ENCODE measurements around the gene PTPRD.

The PTPRD gene

GRCh38 chr9:8725635-8726034 is 1887.2 kb downstream of the PTPRD start:
- ChIA-PET CTCF (interaction anchor here (0.6 to 1.0 kb wide), 3 partner anchors 10 to 168 kb away, joined by 3 to 4 read pairs (median 3); no protein-coding TSS in a partner anchor), POLR2A (no interaction called here)

GRCh38 chr9:8724284-8725018 is 1888.4 kb downstream of the PTPRD start:
- H3K9me3 ChIP-seq (ENCODE audit: control insufficient read depth, insufficient read depth, low read depth, low read length): no peaks in the 10 kb centered on the region
- ChIA-PET POLR2A (no interaction called here), CTCF (interaction anchor here (1.0 kb wide), 1 partner anchor 169 kb away, joined by 3 read pairs; no protein-coding TSS in a partner anchor)
- TF ChIP-seq ZBTB11 (tag by site-specific recombination; conservative IDR thresholded peaks at IDR 0.05; ENCODE audit: low read depth): no peak
- TF ChIP-seq ZNF777 (tag by site-specific recombination; IDR thresholded peaks at IDR 0.05; ENCODE audit: borderline replicate concordance): no peak
- TF ChIP-seq ZBTB21 (tag by site-specific recombination; IDR thresholded peaks at IDR 0.05): peak; percentile 83; the same call in 1 of the 2 replicates
- no peak for TF ChIP-seq GLIS2 (tag by site-specific recombination; IDR thresholded peaks at IDR 0.05)
- TF ChIP-seq, protein P1, sequence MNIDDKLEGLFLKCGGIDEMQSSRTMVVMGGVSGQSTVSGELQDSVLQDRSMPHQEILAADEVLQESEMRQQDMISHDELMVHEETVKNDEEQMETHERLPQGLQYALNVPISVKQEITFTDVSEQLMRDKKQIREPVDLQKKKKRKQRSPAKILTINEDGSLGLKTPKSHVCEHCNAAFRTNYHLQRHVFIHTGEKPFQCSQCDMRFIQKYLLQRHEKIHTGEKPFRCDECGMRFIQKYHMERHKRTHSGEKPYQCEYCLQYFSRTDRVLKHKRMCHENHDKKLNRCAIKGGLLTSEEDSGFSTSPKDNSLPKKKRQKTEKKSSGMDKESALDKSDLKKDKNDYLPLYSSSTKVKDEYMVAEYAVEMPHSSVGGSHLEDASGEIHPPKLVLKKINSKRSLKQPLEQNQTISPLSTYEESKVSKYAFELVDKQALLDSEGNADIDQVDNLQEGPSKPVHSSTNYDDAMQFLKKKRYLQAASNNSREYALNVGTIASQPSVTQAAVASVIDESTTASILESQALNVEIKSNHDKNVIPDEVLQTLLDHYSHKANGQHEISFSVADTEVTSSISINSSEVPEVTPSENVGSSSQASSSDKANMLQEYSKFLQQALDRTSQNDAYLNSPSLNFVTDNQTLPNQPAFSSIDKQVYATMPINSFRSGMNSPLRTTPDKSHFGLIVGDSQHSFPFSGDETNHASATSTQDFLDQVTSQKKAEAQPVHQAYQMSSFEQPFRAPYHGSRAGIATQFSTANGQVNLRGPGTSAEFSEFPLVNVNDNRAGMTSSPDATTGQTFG (tag by site-specific recombination; IDR thresholded peaks at IDR 0.05; ENCODE audit: borderline replicate concordance): no peak
- no peak for TF ChIP-seq ZNF311 (tag by site-specific recombination; IDR thresholded peaks at IDR 0.05; ENCODE audit: borderline replicate concordance)
- no peak for TF ChIP-seq ZNF670 (tag by site-specific recombination; IDR thresholded peaks at IDR 0.05; ENCODE audit: low read depth)
- TF ChIP-seq KLF8 (tag by site-specific recombination; IDR thresholded peaks at IDR 0.05): 0 out of 2 replicates have a peak, but pooled peaks have one; percentile 24
- TF ChIP-seq ZNF488 (tag by site-specific recombination; IDR thresholded peaks at IDR 0.05): no peak
- TF ChIP-seq, protein P2, sequence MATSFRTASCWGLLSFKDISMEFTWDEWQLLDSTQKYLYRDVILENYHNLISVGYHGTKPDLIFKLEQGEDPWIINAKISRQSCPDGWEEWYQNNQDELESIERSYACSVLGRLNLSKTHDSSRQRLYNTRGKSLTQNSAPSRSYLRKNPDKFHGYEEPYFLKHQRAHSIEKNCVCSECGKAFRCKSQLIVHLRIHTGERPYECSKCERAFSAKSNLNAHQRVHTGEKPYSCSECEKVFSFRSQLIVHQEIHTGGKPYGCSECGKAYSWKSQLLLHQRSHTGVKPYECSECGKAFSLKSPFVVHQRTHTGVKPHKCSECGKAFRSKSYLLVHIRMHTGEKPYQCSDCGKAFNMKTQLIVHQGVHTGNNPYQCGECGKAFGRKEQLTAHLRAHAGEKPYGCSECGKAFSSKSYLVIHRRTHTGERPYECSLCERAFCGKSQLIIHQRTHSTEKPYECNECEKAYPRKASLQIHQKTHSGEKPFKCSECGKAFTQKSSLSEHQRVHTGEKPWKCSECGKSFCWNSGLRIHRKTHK (tag by site-specific recombination; IDR thresholded peaks at IDR 0.05): no peak
- no peak for TF ChIP-seq ZNF221 (tag by site-specific recombination; IDR thresholded peaks at IDR 0.05; ENCODE audit: borderline replicate concordance)
- no peak for TF ChIP-seq GLI4 (tag by site-specific recombination; IDR thresholded peaks at IDR 0.05)
- TF ChIP-seq ZNF776 (tag by site-specific recombination; IDR thresholded peaks at IDR 0.05; ENCODE audit: borderline replicate concordance): no peak
- TF ChIP-seq ZBTB44 (tag by site-specific recombination; IDR thresholded peaks at IDR 0.05): no peak
- TF ChIP-seq ZNF658 (tag by site-specific recombination; IDR thresholded peaks at IDR 0.05): no peak
- no peak for TF ChIP-seq ZIC2 (tag by site-specific recombination; IDR thresholded peaks at IDR 0.05)

More at GRCh38 chr9:8725635-8726034, 1887.2 kb downstream of the PTPRD start:
- Histone ChIP-seq H3K4me1 (ENCODE audit: control insufficient read depth, insufficient read depth, low read length) (peaks cover 6% of the 10 kb centered on the region), H3K27ac (ENCODE audit: extremely low read depth, low read depth, low read length) (no peak overlapping the region), H3K9me3 (ENCODE audit: control insufficient read depth, insufficient read depth, low read depth, low read length) (no peaks in the 10 kb centered on the region), H3K4me3 (ENCODE audit: low read depth, low read length) (no peak overlapping the region), H3K36me3 (ENCODE audit: control insufficient read depth in 2 of 2, insufficient read depth in 1 of 2, low read length in 2 of 2) (no peaks in the 10 kb centered on the region)
- TF ChIP-seq ZNF664 (tag by site-specific recombination; IDR thresholded peaks at IDR 0.05) (no peak), ZNF600 (tag by site-specific recombination; IDR thresholded peaks at IDR 0.05) (no peak), SP7 (tag by site-specific recombination; IDR thresholded peaks at IDR 0.05) (peak; percentile 88), ZNF221 (tag by site-specific recombination; IDR thresholded peaks at IDR 0.05; ENCODE audit: borderline replicate concordance) (no peak), ZNF530 (tag by site-specific recombination; IDR thresholded peaks at IDR 0.05; ENCODE audit: low read depth) (no peak)
- TF ChIP-seq, protein P3, sequence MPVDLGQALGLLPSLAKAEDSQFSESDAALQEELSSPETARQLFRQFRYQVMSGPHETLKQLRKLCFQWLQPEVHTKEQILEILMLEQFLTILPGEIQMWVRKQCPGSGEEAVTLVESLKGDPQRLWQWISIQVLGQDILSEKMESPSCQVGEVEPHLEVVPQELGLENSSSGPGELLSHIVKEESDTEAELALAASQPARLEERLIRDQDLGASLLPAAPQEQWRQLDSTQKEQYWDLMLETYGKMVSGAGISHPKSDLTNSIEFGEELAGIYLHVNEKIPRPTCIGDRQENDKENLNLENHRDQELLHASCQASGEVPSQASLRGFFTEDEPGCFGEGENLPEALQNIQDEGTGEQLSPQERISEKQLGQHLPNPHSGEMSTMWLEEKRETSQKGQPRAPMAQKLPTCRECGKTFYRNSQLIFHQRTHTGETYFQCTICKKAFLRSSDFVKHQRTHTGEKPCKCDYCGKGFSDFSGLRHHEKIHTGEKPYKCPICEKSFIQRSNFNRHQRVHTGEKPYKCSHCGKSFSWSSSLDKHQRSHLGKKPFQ (tag by site-specific recombination; IDR thresholded peaks at IDR 0.05): peak; percentile 80

More at GRCh38 chr9:8724284-8725018, 1888.4 kb downstream of the PTPRD start:
- Histone ChIP-seq H3K27ac (ENCODE audit: extremely low read depth, low read depth, low read length) (peak overlapping the region; percentile 44; the same call in 1 of the 2 replicates), H3K4me3 (ENCODE audit: low read depth, low read length) (no peak overlapping the region), H3K36me3 (ENCODE audit: control insufficient read depth in 2 of 2, insufficient read depth in 1 of 2, low read length in 2 of 2) (no peaks in the 10 kb centered on the region), H3K4me1 (ENCODE audit: control insufficient read depth, insufficient read depth, low read length) (peaks cover 6% of the 10 kb centered on the region)
